ENCODE results near the gene OR6K6. TPM values are rescaled to one million over a fixed set of nuclear protein-coding genes. Genes with fewer than 3 reads are reported as not detected.

The OR6K6 gene
- total RNA-seq, 4 donors from 2014 or later = not detected

- TF ChIP-seq, protein P1, sequence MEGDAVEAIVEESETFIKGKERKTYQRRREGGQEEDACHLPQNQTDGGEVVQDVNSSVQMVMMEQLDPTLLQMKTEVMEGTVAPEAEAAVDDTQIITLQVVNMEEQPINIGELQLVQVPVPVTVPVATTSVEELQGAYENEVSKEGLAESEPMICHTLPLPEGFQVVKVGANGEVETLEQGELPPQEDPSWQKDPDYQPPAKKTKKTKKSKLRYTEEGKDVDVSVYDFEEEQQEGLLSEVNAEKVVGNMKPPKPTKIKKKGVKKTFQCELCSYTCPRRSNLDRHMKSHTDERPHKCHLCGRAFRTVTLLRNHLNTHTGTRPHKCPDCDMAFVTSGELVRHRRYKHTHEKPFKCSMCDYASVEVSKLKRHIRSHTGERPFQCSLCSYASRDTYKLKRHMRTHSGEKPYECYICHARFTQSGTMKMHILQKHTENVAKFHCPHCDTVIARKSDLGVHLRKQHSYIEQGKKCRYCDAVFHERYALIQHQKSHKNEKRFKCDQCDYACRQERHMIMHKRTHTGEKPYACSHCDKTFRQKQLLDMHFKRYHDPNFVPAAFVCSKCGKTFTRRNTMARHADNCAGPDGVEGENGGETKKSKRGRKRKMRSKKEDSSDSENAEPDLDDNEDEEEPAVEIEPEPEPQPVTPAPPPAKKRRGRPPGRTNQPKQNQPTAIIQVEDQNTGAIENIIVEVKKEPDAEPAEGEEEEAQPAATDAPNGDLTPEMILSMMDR (IDR thresholded peaks at IDR 0.05 in 4 of 5, conservative IDR thresholded peaks at IDR 0.05 in 1 of 5) = no peak
- no peak for TF ChIP-seq POLR2A (IDR thresholded peaks at IDR 0.05)
- ATAC-seq (no peak), DNase-seq (no peak)
- in situ Hi-C loops (cut with MboI; ENCODE audit: low sequenced_read_pairs in 4 of 4) = no loop called here
- intact Hi-C loops (cut with DNase I; ENCODE audit: low total_unique reads) = no loop called here
- Histone ChIP-seq H3K36me3 (no peaks in the 10 kb centered on the region), H3K4me3 (no peak overlapping the region), H3K4me1 (no peaks in the 10 kb centered on the region), H3K27me3 (no peaks in the 10 kb centered on the region), H3K9me3 (no peaks in the 10 kb centered on the region), H3K27ac (no peak overlapping the region)
These were observed 2.3 kb upstream of the OR6K6 start for GRCh38 chr1:158752155-158752712.

- H3K36me3 ChIP-seq = no peaks in the 10 kb centered on the region
- in situ Hi-C loops (cut with MboI; ENCODE audit: low sequenced_read_pairs in 4 of 4) = no loop called here
- no peaks in the 10 kb centered on the region for H3K4me1 ChIP-seq
- H3K9me3 ChIP-seq = no peaks in the 10 kb centered on the region
- TF ChIP-seq, protein P1 (IDR thresholded peaks at IDR 0.05 in 4 of 5, conservative IDR thresholded peaks at IDR 0.05 in 1 of 5) = no peak
- no peak for TF ChIP-seq POLR2A (IDR thresholded peaks at IDR 0.05)
- H3K27ac ChIP-seq = no peak within 1 kb of the TSS
- intact Hi-C loops (cut with DNase I; ENCODE audit: low total_unique reads) = no loop called here
- DNase-seq (no peak), ATAC-seq (no peak)
- H3K4me3 ChIP-seq = no peak within 1 kb of the TSS
- no peaks in the 10 kb centered on the region for H3K27me3 ChIP-seq
These were observed 17.7 kb downstream of the OR6K6 start, which contains the start of gene OR6N1 for GRCh38 chr1:158771950-158772866. OR6N1 (minus strand) TSS chr1:158772195; CDS start chr1:158766682, 5,513 bp downstream.

DNA sequence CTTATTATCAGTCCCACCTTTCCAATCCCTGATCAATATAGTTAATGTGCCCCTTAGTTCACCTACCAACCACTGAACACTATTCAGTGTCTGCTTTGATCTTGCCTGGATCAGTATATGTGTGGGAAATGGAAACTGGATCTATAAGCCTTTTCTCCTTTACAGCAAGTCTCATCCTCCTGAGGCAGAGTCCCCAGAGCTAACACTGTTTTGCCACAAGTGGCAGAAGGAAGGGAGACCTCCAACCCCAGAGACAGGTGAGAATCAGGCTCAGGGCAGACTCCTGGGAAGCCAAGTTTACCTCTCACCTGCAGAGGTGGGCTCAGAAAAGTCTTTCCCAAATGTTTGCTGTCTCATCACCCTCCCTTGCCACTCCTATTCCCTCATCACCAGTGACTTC is 26.6 kb downstream of the OR6K6 start, which contains the start of gene OR6N2:
OR6N2 (minus strand) TSS at position 101 of the 400 bp plus-strand sequence. CDS start 3,569 bp downstream, outside the sequence.
- H3K9me3 ChIP-seq = no peaks in the 10 kb centered on the region
- H3K4me1 ChIP-seq = no peaks in the 10 kb centered on the region
- in situ Hi-C loops (cut with MboI; ENCODE audit: low sequenced_read_pairs in 4 of 4) = no loop called here
- no peak for TF ChIP-seq POLR2A (IDR thresholded peaks at IDR 0.05)
- TF ChIP-seq, protein P1 (IDR thresholded peaks at IDR 0.05 in 4 of 5, conservative IDR thresholded peaks at IDR 0.05 in 1 of 5) = no peak
- H3K27me3 ChIP-seq = no peaks in the 10 kb centered on the region
- intact Hi-C loops (cut with DNase I; ENCODE audit: low total_unique reads) = no loop called here
- DNase-seq (no peak), ATAC-seq (no peak)
- no peak within 1 kb of the TSS for H3K4me3 ChIP-seq
- H3K36me3 ChIP-seq = no peaks in the 10 kb centered on the region
- H3K27ac ChIP-seq = no peak within 1 kb of the TSS

DNA sequence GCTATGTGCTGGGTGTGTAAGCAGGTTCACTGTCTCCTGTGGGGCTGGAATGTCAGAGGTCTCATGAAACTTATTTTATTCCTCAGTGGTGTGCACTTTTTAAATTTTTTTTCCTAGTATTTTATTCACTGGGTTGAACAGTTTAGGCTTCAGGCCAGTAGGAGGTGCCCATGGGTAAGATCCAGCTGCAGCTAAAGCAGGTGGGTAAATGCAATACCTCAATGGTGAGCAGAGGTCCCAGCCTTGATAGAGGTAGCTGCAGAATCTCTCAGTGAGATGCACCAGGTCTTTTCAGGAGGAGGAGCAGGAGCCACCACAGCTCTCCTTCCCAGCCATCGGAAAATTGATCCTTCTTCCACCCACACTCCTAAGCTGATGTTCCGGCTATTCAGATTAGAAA is 39.1 kb downstream of the OR6K6 start:
- DNase-seq (no peak), ATAC-seq (no peak)
- Histone ChIP-seq H3K36me3 (no peaks in the 10 kb centered on the region), H3K9me3 (no peaks in the 10 kb centered on the region), H3K27me3 (no peaks in the 10 kb centered on the region), H3K27ac (no peak overlapping the region), H3K4me3 (no peak overlapping the region), H3K4me1 (no peaks in the 10 kb centered on the region)
- TF ChIP-seq POLR2A (IDR thresholded peaks at IDR 0.05) = no peak
- TF ChIP-seq, protein P1 (IDR thresholded peaks at IDR 0.05 in 4 of 5, conservative IDR thresholded peaks at IDR 0.05 in 1 of 5) = no peak
- intact Hi-C loops (cut with DNase I; ENCODE audit: low total_unique reads) (no loop called here), in situ Hi-C loops (cut with MboI; ENCODE audit: low sequenced_read_pairs in 4 of 4) (no loop called here)

Data from gastrocnemius medialis (tissue), 4 donors.